Stimulated activated CD8-positive, alpha-beta memory T cell treated with anti-CD3 and anti-CD28 coated beads, Interleukin-12 subunit alpha, Interleukin-12 subunit beta, amount 100 ng/mL, for 1 hour (primary cell): ENCODE results near the gene PLEKHH1.
"Not testable (repeated sequence)": the region's sequence is repeated elsewhere in the genome, so short reads cannot be mapped to it uniquely, and the experiment has no call there.

Experiments used
- DNase-seq: peaks from one replicate; pipeline ENCODE4 v3.0.0-alpha.2; 2020; ENCODE audit warnings: low read depth

PLEKHH1 gene

DNA sequence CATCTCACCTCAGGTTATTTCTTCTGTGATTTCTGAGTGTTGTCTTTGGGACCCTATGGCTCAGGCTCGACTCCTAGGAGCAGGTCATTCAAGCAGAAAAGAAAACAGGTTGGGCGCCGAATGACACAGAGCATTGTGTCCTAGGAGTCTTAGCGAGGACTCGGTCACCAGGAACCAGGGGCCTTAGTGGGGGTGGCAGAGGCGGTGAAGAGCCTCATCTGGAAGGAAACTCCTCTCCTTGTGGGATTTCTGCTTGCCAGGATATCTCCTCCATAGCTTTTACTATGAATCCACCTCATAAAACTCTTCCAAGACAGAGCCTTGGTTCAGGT, 630 bp downstream of the PLEKHH1 start:
- no peak for DNase-seq

DNA sequence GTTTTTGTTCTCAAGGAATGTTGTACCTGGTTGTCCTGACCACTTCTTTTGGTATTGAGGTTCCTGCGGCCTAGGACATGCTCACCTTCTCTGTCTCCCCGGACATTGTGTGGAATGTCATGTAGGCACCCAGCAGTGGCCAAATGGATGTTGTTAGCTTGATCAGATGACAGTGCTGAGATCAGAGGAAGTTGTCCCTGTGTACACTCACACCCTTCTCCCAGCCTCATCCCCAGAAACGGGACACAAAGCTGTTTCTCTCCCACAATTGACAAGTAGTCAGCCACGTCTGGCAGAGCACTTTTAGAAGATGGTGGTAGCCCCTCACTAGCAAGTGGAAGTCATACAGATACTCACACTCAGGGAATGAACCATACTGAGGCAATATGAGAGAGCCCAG, 3.0 kb downstream of the PLEKHH1 start:
- no peak for DNase-seq

DNA sequence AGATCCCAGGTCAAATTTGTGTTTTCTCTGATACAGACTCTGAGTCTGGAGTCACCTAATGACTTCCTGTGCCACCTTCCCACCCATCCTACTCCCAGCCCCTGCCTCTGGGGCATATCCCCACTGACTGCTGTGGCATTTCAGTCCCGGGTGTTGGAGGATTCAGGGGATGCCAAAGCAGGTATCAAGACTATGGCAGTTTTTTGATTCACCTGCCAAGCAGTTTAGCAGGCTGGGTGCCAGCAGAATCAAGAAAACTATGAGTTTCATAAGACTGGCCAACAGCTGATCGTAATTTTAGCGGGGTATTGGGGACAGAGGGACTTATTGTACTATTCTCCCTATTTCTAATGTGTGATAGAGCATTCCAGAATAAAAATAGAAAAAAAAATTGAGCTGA, 4.6 kb downstream of the PLEKHH1 start:
- no peak for DNase-seq

DNA sequence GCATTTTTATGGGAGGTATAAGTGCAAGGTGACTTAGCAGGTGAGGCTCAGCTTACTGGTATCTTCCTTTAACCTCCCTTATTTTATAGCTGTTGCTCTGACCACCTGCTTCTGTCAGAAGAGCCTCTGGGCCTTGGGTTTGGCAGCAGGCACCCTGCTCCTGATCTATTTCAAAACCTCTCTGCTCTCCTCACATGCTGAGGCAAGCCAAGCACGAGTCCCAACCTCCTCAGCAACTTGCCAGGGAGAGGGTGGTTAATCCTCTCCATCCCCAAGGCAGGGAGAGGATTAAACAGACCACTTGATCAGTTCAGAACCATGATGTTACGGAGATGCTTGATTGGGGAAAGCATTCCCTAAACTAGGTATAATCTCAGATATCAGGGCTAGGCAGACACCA, 5.4 kb downstream of the PLEKHH1 start:
- no peak for DNase-seq

DNA sequence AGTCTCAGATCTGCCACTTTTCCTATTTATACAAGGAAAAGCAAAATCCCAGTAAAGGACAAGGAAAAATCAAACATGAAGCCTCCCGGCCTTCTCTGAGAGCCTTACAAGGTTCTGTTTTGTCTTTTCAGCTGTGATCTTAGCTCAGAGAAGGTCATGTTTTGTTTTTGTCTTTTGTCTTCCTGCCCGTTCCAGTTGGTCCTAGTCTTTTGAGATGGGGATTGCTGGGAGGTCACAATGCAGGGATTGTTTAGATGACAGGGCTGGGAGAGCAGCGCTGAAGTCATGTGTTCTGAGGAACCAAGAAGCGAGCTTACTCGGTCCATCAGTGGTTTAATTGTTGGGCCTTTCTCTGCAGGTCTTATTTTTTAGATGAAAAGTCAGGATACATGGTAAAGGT, 6.0 kb downstream of the PLEKHH1 start:
- DNase-seq: no peak

DNA sequence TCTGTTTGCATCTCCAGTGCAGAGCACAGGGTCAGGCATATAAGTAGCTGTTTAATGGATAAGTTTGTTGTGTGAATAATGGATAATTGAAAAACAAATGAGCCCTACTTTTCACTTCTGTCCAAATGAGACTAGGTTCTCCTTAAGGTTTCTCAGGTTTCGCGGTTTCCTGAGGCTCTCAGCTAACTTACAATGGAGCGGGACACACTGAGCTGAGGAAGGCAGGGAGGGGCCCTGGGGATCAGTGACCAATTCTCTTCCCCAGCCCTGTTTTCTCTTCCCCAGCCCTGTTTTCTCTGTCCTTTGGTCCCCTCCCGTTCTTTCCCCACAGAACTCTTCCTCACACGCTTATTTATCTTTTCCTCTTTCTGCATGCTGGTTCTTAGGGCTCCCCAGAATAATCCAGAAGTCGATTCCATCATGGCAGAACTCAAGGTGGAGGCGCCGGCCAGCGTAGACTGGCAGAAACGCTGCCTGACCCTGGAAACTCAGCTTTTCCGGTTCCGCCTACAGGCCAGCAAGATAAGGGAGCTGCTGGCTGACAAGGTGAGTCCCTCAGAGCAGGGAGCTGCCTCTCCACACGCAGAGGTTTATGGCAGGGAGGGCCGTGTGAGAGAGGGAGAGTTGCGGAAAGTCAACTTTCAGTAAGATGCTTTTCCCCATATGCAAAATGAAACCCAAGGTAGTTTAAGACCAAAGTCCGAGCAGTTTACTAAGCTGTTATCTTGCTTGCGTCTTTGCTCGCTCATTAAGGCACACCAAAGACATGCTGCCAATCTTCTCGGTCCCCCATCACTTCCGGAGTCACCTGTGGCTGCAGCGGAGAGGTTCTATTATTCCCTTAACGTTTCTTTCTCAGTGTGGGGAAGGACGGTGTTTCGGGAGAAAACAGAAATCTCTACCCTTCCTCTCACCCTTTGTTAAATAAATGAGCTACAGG, 8.6 kb downstream of the PLEKHH1 start:
- DNase-seq: no peak

DNA sequence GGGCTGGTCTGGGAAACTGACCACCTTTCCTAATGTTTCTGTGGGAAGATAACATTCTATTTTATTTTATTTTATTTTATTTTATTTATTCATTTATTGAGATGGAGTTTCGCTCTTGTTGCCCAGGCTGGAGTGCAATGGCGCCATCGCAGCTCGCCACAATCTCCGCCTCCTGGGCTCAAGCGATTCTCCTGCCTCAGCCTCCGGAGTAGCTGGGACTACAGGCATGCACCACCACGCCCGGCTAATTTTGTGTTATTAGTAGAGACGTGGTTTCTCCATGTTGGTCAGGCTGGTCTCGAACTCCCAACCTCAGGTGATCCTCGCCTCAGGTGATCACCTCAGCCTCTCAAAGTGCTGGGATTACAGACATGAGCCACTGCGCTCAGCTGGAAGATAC, 9.5 kb downstream of the PLEKHH1 start:
- not testable (repeated sequence) for DNase-seq

DNA sequence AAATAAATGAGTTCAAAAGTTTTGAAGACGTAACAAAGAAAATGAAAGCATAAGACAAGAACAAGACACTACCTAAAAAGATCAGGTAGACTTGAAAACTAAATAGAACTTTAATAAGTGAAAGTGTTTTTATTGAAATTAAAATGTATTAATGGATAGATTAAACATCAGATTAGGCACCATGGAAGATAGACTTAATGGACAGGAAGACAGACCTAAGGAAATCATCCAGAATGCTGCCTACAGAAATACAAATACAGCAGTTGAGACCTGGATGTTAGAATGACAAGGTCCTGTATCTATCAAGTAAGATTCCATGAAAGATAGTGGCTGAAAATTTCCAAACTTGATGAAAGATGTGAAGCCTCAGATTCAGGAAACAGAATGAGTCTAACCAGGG, 11.5 kb downstream of the PLEKHH1 start:
- no peak for DNase-seq

DNA sequence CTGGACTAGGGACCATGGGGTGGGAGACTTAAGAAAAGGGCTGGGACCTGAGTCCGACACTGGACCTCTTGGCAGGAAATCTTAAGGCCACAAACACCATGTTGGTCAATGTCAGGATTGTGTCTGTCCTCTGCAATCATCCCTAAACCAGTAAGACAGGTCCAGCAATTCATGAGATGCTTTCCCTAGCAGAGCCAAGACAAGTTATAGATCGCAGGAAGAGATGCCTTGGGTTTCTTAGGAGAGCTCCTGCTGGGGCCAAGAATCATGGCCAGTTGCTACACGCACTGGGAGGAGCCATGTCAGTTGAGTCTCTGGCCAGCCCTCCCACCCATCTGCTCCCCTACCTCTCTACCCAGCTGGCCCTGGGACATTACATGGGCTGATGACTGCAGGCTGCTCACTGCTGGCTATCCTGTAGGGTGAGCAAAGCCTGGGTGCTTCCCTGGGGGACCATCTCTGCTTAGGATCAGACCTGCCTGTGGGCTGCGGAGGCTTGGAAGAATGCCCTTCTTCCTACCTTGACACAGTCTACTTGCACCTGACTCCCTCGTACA, 14.2 kb downstream of the PLEKHH1 start:
- DNase-seq: no peak

DNA sequence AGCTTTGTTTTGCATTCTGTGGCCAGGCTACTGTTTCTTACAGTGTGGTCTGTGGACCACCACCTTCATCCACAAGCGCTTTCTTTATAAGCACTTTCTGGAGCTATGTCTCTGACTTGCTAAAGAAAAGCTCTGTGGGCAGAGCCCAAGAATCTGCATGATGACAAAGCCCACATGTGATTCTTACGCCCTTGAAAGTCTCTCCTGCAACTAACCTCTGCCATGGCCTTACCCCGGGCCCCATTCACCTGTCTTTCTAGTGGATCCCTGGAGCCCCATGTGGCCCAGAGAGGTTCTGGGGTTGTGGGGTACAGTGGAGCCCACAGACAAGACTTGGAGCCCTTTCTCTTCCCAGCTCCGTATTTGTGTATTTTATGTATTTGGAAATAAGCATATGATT, 16.6 kb downstream of the PLEKHH1 start:
- no peak for DNase-seq

DNA sequence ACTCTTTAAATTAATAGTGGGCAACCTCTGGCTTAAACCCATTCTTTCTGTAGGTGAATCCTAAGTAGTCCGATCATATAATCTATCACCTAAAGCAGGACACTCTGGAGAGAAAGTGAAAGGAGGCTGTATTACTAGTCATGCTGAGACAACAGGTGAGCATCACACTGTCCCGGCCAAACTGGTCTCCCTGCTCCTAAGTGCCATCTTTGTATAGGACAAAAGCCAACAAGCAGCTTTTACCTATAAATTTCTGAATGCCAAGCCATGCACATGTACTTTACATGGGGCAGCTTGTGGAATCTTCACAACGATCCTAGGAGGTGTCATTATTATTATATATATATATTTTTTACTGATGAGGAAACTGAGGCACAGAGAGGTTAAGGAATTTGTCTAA, 18.0 kb downstream of the PLEKHH1 start:
- DNase-seq: no peak

DNA sequence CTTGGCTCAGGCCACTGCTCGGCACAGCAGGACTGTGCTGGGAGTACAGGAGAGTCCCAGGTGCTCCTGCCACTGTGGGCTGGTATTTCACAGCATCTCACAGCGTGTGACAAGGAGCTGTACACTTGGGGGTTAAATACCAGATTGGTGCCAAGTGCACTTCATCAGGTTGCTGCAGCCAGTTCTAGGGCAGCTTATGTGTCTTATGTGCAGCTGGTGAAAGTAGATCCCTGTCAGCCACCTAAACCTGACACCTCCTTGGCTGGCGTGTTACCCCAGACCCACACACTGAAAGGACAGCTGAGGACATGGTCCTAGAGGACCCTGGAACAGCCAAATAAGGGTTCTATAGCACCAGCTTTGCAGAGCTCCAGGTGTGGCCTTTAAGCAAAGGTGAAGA, 18.9 kb downstream of the PLEKHH1 start:
- no peak for DNase-seq

DNA sequence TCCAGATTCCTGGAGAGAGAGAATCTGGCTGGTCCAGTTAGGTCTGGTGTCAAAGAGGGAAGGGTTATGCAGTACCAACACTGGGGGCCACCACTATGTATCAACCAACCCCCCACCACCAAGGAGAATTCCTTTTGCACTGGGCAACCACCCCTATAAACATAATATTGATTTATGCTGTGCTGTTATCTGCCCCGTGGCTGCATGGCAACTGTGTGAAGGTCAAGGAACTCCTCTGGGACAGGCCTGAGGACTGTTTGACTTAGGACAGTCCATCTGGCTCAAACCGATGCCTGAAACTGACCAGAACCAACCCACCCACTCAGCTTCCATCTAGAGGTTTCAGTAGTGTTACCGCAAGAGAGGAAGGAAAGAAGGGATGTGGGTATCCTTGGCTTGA, 20.5 kb downstream of the PLEKHH1 start:
- no peak for DNase-seq

DNA sequence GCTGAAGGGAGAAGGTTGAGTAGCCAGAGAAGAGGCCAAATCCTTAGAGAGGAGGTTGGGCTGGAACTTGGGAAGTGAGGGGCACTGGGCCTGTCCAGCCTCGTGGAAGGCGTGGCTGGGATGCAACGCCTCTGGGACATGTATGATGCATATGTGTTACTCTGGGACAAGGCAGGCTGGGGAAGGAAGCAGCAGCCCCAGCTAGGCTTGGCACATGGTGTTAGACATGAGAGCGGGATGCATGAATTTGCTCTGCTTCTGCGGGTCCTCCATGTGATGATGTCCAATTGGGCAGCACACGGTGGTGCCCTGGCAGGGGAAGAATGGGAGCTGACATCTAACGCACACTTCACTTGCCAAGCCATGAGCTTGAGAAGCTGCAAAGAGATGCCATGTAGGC, 21.3 kb downstream of the PLEKHH1 start:
- no peak for DNase-seq

DNA sequence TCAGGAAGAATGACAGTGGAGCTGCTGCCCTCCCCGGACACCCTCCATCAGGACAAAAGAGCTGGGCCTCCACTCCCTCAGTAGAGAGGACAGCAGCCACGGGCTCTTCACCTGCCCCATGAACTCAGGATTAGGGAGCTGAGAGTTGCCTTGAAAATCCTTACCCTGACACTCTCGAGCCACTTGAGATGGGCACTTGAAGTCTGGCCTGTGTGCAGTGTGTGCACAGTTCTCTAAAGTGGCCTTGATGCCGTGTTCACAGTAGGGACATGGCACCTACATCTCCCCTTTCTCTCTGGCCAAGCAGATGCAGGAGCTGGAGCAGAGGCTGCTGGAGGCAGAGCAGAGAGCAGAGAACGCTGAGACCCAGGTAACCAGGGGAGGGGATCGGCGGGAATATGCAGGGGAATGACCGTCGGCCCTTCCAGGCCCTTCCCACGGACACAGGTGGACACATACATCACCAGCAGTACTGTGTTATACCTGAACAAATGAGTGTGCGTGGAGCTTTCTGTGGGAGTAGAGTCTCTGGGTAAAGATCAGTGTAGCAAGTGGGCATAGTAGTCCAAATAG, 22.5 kb downstream of the PLEKHH1 start:
- DNase-seq: no peak

DNA sequence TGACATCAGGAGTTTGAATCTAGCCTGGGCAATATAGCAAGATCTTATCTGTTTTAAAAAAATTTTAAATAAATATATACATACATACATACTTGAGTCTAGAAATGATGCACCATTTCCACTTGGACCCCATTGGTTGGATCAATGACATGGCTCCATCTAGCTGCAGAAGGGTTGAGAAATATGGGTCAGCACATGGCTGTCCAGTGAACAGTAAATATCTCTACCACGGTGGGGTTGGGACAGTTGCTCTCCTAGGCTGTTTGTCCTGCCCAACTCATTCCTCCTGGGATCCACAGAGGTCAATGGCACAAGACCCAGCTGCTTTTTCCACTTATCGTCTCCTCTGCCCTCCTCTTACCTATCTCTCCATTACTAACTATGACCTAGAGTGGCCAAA, 23.6 kb downstream of the PLEKHH1 start:
- no peak for DNase-seq

DNA sequence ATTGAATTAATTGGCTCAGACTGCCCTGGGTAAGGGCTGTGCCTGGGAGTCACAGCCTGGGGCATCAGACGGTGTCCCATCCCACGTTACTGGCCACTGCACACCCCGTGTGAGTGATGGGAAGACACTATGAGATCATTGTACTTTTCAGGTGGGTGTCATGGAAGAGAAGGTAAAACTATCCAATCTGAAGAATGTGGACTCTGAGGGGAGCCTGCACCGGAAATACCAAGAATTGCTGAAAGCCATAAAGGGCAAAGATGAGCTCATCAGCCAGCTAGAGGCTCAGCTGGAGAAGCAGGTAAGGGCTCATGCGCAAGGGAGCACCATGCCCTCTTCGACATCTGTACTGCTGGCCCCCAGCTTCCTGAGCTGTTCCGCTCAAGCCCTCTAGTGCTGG, 24.0 kb downstream of the PLEKHH1 start:
- no peak for DNase-seq

DNA sequence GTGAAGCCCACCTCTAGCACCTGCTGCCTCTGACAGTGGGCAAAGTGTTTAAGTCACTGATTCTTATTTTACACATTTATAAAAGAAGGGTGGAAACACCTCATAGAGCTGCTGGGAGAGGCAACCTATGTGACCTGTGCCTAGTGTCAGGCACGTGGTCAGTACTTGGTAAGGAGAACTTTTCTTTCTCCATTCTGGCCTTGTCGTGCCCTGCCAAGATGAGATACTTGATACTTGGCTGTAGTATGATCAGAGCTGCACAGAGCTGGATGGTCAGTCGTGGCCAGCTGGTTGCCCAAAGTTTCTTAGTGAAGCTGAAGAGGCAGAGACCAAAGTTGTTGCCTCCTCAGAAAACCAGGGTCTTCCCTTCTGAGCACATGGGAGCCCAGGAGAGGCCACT, 24.6 kb downstream of the PLEKHH1 start:
- no peak for DNase-seq

DNA sequence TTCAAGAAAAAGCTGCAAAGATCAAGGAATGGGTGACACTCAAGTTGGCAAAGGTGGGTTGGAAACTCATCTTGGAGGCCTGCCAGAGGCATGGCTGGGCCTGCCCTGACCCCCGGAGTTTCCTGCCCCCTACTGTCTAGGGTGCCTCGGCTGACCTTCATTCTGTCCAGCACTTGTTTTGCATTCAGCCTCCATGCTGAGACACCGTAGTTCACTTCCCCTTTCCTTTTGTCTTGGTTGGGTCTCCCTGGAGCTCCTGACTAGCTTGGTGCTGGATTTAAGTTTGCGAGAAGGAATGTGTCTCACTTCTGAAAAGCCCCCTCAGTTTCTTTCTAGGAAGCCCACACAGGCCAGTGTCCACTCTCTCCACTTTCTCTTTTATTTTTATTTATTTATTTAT, 26.5 kb downstream of the PLEKHH1 start:
- DNase-seq: no peak

DNA sequence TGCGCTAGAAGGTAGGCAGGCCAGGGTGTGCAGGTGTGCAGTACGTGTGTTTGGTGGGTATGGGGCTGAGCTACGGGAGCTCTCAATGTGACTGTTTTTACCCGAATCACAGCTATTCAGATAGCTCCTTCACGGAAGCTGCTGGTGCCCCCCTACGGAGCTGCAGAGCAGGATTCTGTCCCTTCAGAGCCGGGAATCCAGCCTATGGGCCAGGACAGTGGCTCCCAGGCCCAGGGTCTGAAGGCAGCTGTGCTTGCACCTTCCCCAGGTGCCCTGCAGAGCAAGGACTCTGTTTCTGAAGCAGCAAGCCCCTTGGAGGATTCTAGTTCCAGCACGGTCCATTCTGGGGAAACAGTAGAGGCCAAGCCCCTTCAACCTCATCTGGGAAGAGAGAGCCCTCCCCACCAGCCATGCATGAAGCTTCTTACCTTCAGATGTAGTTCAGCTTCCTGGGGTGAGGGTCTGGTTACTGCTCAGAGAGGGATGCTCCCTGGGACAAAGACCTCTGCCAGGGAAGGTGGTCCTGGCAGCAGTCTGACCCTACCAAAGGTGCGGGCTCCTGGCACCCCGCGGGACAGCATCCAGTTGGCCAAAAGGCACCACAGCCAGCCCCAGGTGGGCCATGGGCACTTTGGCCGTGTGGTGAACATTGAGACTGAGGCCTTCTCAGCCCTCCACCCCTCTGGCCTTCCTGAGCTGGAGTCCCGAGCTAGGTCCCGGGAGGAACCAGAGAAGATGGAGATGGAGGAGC, 29.1 kb downstream of the PLEKHH1 start:
- DNase-seq: no peak

DNA sequence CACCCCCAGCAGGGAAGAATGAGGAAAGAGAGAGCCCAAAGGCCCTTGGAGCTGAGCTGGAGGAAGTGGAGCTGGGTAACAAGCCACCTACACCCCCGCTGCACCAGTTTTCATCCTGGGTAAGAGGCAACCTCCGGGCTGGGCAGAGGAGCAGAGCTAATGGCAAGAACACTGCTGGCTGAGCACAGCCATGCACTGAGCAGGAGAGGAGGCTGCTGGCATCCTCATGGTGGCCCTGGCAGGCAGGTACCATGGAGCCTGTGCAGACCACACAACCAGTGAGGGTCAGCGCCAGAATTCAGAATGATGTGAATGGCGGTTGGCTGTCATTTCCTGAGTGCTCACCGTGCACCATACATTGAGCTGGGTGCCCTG, 29.7 kb downstream of the PLEKHH1 start:
- DNase-seq: no peak

DNA sequence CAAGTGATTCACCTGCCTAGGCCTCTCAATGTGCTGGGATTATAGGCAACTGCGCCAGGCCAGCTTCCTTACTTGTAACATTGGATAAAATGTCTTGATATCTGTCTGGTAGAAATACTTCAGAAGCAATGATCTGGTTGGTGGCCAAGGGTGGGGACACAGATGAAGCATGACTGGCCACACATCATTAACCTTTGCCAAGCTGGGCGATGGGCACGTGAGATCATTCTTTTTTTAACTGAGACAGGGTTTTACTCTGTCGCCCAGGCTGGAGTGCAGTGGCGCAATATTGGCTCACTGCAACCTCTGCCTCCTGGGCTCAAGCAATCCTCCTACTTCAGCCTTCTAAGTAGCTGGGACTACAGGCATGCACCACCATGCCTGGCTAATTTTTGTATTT, 31.1 kb downstream of the PLEKHH1 start:
- DNase-seq: no peak

DNA sequence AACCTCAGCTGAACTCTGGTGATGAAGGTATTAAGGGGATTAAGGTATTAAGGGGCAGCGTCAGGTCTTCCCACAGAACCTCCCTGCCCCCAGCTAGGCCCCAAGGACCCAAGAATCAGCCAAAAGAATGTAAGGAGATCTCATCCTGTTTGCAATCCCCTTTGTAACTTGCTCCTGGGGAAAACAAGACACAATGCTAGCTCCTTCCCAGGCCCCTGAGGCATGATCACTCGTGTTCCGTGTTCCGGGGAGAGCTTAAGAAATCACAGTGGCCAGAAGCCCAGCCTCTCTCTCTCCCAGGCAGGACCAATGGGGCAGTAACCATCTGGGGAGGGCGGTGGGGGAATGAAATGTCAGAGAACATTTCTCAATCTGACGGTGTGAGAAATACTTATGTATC, 33.8 kb downstream of the PLEKHH1 start:
- DNase-seq: no peak
